ENCODE measurements around the gene OR13A1. TPM values are rescaled to one million over a fixed set of nuclear protein-coding genes. Genes with fewer than 3 reads are reported as not detected.

OR13A1 gene
- total RNA-seq, 3 donors from 2014 or later: not detected

DNA sequence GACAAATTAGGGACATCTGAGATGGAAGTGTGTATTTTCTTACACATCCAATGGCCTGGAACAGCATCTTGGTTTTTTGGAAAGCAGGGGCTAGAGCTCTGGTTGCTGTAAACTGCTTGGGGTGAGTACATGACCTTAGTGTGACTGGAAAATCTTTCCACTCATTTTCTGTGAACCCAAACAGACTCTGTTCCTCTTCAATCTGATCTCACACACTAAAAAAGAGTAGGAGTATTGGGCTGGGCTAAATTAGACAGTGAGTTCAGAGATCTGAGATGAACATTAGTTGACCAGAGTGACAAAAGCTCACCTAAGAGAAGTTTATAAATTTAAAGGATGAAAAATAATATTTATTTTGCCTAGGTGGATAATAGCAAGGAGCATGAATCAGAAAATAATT lies 59.2 kb downstream of the OR13A1 start:
- DNase-seq (no peak), ATAC-seq (no peak)
- Histone ChIP-seq H3K9me3 (no peaks in the 10 kb centered on the region), H3K4me1 (ENCODE audit: low read depth) (no peaks in the 10 kb centered on the region), H3K36me3 (ENCODE audit: low read depth) (no peaks in the 10 kb centered on the region), H3K4me3 (no peak overlapping the region)
- TF ChIP-seq, protein P1, sequence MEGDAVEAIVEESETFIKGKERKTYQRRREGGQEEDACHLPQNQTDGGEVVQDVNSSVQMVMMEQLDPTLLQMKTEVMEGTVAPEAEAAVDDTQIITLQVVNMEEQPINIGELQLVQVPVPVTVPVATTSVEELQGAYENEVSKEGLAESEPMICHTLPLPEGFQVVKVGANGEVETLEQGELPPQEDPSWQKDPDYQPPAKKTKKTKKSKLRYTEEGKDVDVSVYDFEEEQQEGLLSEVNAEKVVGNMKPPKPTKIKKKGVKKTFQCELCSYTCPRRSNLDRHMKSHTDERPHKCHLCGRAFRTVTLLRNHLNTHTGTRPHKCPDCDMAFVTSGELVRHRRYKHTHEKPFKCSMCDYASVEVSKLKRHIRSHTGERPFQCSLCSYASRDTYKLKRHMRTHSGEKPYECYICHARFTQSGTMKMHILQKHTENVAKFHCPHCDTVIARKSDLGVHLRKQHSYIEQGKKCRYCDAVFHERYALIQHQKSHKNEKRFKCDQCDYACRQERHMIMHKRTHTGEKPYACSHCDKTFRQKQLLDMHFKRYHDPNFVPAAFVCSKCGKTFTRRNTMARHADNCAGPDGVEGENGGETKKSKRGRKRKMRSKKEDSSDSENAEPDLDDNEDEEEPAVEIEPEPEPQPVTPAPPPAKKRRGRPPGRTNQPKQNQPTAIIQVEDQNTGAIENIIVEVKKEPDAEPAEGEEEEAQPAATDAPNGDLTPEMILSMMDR (IDR thresholded peaks at IDR 0.05): no peak
- intact Hi-C loops (cut with DNase I, micrococcal nuclease): no loop called here

DNA sequence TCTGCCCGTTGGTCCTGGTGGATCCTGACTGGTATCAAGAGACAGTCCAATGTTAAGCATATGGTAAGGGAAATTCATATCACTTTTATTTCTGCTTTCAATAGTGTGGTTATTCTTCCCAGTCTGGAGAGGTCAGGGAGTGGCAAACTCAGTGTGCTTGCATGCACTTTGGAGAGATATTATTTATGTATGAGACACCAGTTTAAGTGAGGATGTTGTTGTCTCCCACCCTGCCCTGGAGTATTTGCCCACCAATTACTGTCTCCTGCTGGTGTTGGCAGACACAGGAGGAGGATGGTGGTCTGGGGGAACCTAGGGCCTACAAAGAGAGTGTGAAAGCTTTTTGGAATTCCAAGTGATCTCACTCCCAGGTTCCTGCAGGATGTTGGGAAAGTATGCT lies 59.7 kb downstream of the OR13A1 start:
- no peak for ATAC-seq
- TF ChIP-seq, protein P1 (IDR thresholded peaks at IDR 0.05): no peak
- intact Hi-C loops (cut with DNase I, micrococcal nuclease): no loop called here

DNA sequence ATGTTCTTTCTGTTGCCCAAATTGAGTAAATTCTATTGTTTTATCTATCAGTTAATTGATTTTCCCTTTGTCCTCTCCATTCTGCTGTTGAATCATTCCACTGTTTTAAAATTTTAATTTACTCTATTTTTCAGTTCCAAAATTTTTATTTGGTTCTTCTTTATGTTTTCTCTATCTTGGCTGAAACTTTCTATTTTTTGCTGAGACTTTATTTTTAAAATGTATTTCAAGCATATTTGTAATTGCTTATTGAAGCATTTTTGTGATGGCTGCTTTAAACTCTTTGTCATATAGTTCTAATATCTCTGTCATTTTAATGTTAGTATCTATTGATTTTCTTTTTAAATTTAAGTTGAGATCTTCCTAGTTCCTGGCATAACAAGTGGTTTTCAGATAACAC lies 60.5 kb downstream of the OR13A1 start:
- ATAC-seq: no peak
- intact Hi-C loops (cut with DNase I, micrococcal nuclease): no loop called here
- TF ChIP-seq, protein P1 (IDR thresholded peaks at IDR 0.05): no peak

More for the DNA sequence above, 59.7 kb downstream of the OR13A1 start:
- no peaks in the 10 kb centered on the region for H3K36me3 ChIP-seq (ENCODE audit: low read depth)
- H3K9me3 ChIP-seq: no peaks in the 10 kb centered on the region
- no peak overlapping the region for H3K4me3 ChIP-seq
- DNase-seq: no peak
- no peaks in the 10 kb centered on the region for H3K4me1 ChIP-seq (ENCODE audit: low read depth)

DNA sequence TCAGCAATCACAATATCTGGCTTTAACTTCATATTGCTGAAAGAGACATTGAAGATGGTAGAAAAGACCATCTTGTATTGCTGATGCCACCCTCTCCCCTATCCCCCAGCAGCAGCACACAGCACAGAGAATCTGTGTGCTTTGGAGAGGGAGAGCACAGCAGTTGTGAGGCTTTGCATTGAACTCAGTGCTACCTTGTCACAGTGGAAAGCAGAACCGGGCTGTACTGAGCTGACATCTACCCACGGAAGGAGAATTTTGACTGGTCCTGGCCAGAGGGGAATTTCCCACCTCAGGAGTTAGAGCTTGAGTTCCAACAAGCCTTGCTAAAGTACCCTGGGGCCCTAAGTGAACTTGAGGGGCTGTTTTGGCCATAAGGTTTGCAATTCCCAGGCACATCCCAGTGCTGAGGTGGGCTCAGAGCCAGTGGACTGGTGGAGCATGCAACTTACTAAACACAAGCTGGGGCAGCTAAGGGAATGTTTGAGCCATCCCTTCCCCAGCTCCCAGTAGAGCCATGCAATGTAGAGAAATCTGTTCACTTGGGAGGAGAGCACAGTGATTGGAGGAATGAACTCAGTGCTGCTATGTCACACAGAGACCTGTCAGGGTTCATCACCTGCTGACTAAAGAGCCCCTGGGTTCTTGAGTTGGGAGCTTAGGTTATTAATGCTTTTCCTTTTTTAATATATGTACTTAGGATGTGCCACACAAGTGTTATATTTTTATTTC lies 62.1 kb downstream of the OR13A1 start:
- Histone ChIP-seq H3K4me3 (no peak overlapping the region), H3K36me3 (ENCODE audit: low read depth) (no peaks in the 10 kb centered on the region), H3K4me1 (ENCODE audit: low read depth) (peaks cover 3% of the 10 kb centered on the region), H3K9me3 (no peaks in the 10 kb centered on the region)
- TF ChIP-seq, protein P1 (IDR thresholded peaks at IDR 0.05): no peak
- DNase-seq (no peak), ATAC-seq (no peak)
- intact Hi-C loops (cut with DNase I, micrococcal nuclease): no loop called here

More for the DNA sequence above, 60.5 kb downstream of the OR13A1 start:
- DNase-seq: no peak
- Histone ChIP-seq H3K36me3 (ENCODE audit: low read depth) (no peaks in the 10 kb centered on the region), H3K4me1 (ENCODE audit: low read depth) (peaks cover 3% of the 10 kb centered on the region), H3K9me3 (no peaks in the 10 kb centered on the region), H3K4me3 (no peak overlapping the region)

Other genes starting within 250 kb of the OR13A1 start
- gene ALOX5, start 58.6 kb upstream of the OR13A1 start, total RNA-seq: 10 to 100 TPM in 2 of 3 donors, 1 to 10 TPM in 1; 8.2 to 14.9 (median 14.3) TPM